Central memory CD8-positive, alpha-beta T cell (primary cell): ENCODE data around the gene CDH23.

Experiments
- ATAC-seq: fragments of 150-1000 bp; cut with Tn5 transposase; replicated peaks from 2 replicates; pipeline ENCODE4 v1.10.0; 2022; ENCODE audit warnings: mild to moderate bottlenecking, moderate FRiP score, moderate number of reproducible peaks; ENCODE audit not compliant: poor library complexity, severe bottlenecking; ENCODE audit errors: extremely low read depth
- DNase-seq, 2 donors: peaks; one replicate each; pipeline ENCODE4 v3.0.0; 2021; ENCODE audit warnings: low spot score in 2 of 2
- H3K27ac Mint-ChIP-seq: one replicate; pipeline ENCODE4 v1.8.0; 2022; ENCODE audit warnings: low read depth, mild to moderate bottlenecking, moderate library complexity, mixed read lengths
- H3K27me3 Mint-ChIP-seq: one replicate; pipeline ENCODE4 v1.8.0; 2022; ENCODE audit warnings: mixed read lengths
- H3K36me3 Mint-ChIP-seq: one replicate; pipeline ENCODE4 v1.8.0; 2022; ENCODE audit warnings: mild to moderate bottlenecking, moderate library complexity, mixed read lengths; ENCODE audit not compliant: insufficient read depth
- H3K4me1 Mint-ChIP-seq: one replicate; pipeline ENCODE4 v1.8.0; 2022; ENCODE audit warnings: mixed read lengths
- H3K4me3 Mint-ChIP-seq: one replicate; pipeline ENCODE4 v1.8.0; 2022; ENCODE audit warnings: mild to moderate bottlenecking, moderate library complexity, mixed read lengths
- H3K9me3 Mint-ChIP-seq: one replicate; pipeline ENCODE4 v1.8.0; 2022; ENCODE audit warnings: mixed read lengths

CDH23 gene

GRCh38 chr10:71718165-71718698 is 321.5 kb downstream of the CDH23 start:
- ATAC-seq (no peak), DNase-seq (no peak)
- no peak overlapping the region for H3K27ac Mint-ChIP-seq
- no peak overlapping the region for H3K4me3 Mint-ChIP-seq
- H3K36me3 Mint-ChIP-seq = peaks cover 2% of the 10 kb centered on the region
- H3K4me1 Mint-ChIP-seq = peaks cover 45% of the 10 kb centered on the region
- H3K27me3 Mint-ChIP-seq = no peaks in the 10 kb centered on the region
- H3K9me3 Mint-ChIP-seq = no peaks in the 10 kb centered on the region

DNA sequence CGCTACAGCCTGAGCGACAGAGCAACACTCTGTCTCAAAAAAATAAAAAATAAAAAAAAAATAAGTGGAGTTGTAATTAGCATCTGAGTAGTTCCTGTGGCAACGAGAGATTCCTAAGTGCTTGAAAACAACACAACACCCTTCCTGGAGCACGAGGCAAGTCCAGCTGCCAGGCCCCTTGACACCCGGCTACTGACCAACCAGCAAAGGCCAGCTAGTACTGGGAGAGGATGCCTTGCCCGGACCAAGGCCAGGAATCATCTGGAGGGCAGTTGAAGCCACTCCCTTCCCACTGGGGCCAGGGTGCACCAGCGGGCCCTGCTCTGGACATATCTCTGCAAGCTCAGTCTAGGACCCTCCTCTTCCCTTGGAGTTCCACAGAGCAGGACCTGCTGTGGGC is 322.3 kb downstream of the CDH23 start:
- Mint-ChIP-seq H3K36me3 (peaks cover 2% of the 10 kb centered on the region), H3K4me3 (no peak overlapping the region), H3K9me3 (no peaks in the 10 kb centered on the region), H3K4me1 (peaks cover 44% of the 10 kb centered on the region), H3K27ac (no peak overlapping the region), H3K27me3 (no peaks in the 10 kb centered on the region)
- ATAC-seq = no peak
- DNase-seq = no peak

DNA sequence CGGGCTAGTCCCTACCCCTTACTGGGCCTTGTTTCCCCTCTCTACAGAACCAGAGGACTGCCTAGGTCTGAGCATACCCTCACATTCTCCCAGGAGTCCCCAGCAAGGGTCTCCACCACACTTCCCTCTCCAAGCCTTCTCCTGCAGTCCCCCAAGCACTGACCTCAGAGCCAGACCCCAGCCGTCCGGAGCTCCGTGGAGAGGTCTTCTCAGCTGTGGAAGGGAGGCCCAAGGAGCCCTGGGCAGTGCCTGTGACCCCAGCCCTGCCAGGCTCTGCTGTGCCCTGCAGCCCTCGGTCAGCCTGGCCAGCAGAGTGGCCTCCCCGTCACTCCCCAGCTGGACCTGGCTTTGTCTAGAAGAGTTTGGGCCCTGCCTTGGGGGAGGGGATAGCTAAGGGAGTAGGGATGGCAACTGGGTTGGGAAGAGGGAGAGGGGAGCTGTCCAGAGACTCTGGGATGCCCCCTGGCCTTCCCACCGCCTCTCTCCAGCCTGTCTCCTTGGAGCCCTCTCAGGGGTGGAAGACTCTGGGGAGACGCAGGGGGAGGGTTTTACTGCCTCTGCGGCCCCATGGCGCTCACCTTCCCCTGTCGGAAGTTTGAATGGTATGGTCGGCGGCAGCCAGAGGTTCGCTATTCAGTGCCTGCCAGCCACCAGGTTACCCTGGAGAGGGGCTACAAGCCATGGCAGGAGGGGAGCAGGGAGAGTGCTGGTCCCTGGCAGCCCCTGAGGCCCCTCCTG is 322.9 kb downstream of the CDH23 start, which contains the start of gene C10orf105:
Gene C10orf105 (minus strand): TSS at position 315 of the 738 bp plus-strand sequence. CDS start 3,441 bp downstream, outside the sequence.
- Mint-ChIP-seq H3K27me3 (no peaks in the 10 kb centered on the region), H3K4me1 (peaks cover 38% of the 10 kb centered on the region), H3K4me3 (no peak within 1 kb of the TSS), H3K27ac (no peak within 1 kb of the TSS), H3K36me3 (peaks cover 2% of the 10 kb centered on the region), H3K9me3 (no peaks in the 10 kb centered on the region)
- DNase-seq (no peak), ATAC-seq (no peak)

- H3K27ac Mint-ChIP-seq = no peak overlapping the region
- DNase-seq = no peak
Observed at GRCh38 chr10:71720288-71720687, 323.6 kb downstream of the CDH23 start.

GRCh38 chr10:71721313-71721712 is 324.6 kb downstream of the CDH23 start:
- peaks cover 35% of the 10 kb centered on the region for H3K4me1 Mint-ChIP-seq
- no peak overlapping the region for H3K27ac Mint-ChIP-seq
- H3K4me3 Mint-ChIP-seq = no peak overlapping the region
- peaks cover under 1% of the 10 kb centered on the region for H3K36me3 Mint-ChIP-seq
- DNase-seq (no peak), ATAC-seq (no peak)
- no peaks in the 10 kb centered on the region for H3K27me3 Mint-ChIP-seq
- H3K9me3 Mint-ChIP-seq = no peaks in the 10 kb centered on the region

More at GRCh38 chr10:71720288-71720687, 323.6 kb downstream of the CDH23 start:
- peaks cover 34% of the 10 kb centered on the region for H3K4me1 Mint-ChIP-seq
- no peak for ATAC-seq
- no peaks in the 10 kb centered on the region for H3K27me3 Mint-ChIP-seq
- no peaks in the 10 kb centered on the region for H3K36me3 Mint-ChIP-seq
- H3K4me3 Mint-ChIP-seq = no peak overlapping the region
- H3K9me3 Mint-ChIP-seq = no peaks in the 10 kb centered on the region

DNA sequence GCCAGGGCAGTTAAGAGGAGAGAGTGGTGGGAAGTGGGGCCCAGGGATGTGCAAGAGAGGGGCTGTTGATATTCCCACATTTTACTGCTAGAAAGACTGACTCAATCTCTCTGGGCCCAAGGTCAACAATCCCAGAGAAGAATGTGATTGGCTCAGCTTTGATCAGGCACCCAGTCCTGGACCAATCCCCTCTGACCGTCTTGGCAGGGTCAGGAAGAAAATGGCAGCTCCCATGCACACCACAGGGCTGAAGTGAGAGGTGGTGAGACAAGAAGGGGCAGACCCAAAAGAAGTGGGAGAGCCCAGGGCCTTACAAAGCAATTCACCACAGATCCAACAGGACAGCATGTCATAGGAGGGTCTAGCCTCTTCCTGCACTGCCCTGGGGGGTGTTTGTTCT is 326.1 kb downstream of the CDH23 start:
- H3K36me3 Mint-ChIP-seq = peaks cover 10% of the 10 kb centered on the region
- H3K9me3 Mint-ChIP-seq = no peaks in the 10 kb centered on the region
- H3K4me3 Mint-ChIP-seq = no peak overlapping the region
- H3K4me1 Mint-ChIP-seq = peaks cover 50% of the 10 kb centered on the region
- DNase-seq (no peak), ATAC-seq (no peak)
- H3K27ac Mint-ChIP-seq = peak overlapping the region; percentile 71
- H3K27me3 Mint-ChIP-seq = no peaks in the 10 kb centered on the region

DNA sequence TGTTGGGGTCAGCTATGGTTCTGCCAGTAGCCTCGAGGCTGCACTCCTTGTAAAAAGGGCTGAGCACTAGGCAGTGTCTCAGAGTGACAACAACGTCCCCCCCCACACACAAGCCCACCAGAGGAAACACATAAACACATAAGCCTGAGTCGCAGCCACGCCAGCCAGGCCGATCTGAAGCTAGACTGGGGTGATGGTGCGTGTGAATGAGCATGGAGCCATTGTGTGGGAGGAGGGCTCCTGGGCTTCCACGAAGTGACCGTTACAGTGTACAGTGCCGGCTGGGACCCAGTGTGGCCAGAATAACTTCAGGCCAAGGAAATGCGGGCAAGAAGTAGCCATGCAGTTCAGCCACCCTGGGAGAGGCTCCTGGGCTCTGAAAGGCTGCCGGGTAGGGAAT is 326.6 kb downstream of the CDH23 start:
- H3K4me1 Mint-ChIP-seq = peaks cover 55% of the 10 kb centered on the region
- H3K27ac Mint-ChIP-seq = peak overlapping the region; percentile 41
- no peaks in the 10 kb centered on the region for H3K9me3 Mint-ChIP-seq
- H3K36me3 Mint-ChIP-seq = peaks cover 10% of the 10 kb centered on the region
- ATAC-seq (no peak), DNase-seq (no peak)
- H3K4me3 Mint-ChIP-seq = peak overlapping the region; percentile 13
- H3K27me3 Mint-ChIP-seq = no peaks in the 10 kb centered on the region

- no peak overlapping the region for H3K4me3 Mint-ChIP-seq
- H3K4me1 Mint-ChIP-seq = peaks cover 65% of the 10 kb centered on the region
Observed at GRCh38 chr10:71724539-71724938, 327.8 kb downstream of the CDH23 start.

GRCh38 chr10:71725249-71725648 is 328.5 kb downstream of the CDH23 start:
- H3K27ac Mint-ChIP-seq = peak overlapping the region; percentile 41

More at GRCh38 chr10:71724539-71724938, 327.8 kb downstream of the CDH23 start:
- ATAC-seq = no peak
- Mint-ChIP-seq H3K27ac (peak overlapping the region; percentile 41), H3K36me3 (peaks cover 10% of the 10 kb centered on the region), H3K9me3 (no peaks in the 10 kb centered on the region), H3K27me3 (no peaks in the 10 kb centered on the region)
- DNase-seq = no peak

GRCh38 chr10:71725998-71726579 is 329.4 kb downstream of the CDH23 start:
- no peak for ATAC-seq
- H3K4me1 Mint-ChIP-seq = peaks cover 65% of the 10 kb centered on the region
- H3K4me3 Mint-ChIP-seq = peak overlapping the region; percentile 47
- no peaks in the 10 kb centered on the region for H3K27me3 Mint-ChIP-seq
- H3K27ac Mint-ChIP-seq = peak overlapping the region; percentile 95
- no peaks in the 10 kb centered on the region for H3K9me3 Mint-ChIP-seq
- peaks cover 10% of the 10 kb centered on the region for H3K36me3 Mint-ChIP-seq
- no peak for DNase-seq

More at GRCh38 chr10:71725249-71725648, 328.5 kb downstream of the CDH23 start:
- no peaks in the 10 kb centered on the region for H3K9me3 Mint-ChIP-seq
- ATAC-seq = no peak
- H3K27me3 Mint-ChIP-seq = no peaks in the 10 kb centered on the region
- peaks cover 10% of the 10 kb centered on the region for H3K36me3 Mint-ChIP-seq
- H3K4me1 Mint-ChIP-seq = peaks cover 65% of the 10 kb centered on the region
- no peak for DNase-seq
- no peak overlapping the region for H3K4me3 Mint-ChIP-seq

- peak overlapping the region; percentile 95 for H3K27ac Mint-ChIP-seq
- peak overlapping the region; percentile 47 for H3K4me3 Mint-ChIP-seq
- H3K36me3 Mint-ChIP-seq = peaks cover 10% of the 10 kb centered on the region
- H3K4me1 Mint-ChIP-seq = peaks cover 63% of the 10 kb centered on the region
- ATAC-seq = peak; percentile 45
- DNase-seq = peak in 1 of 2 donors; percentile 36
- no peaks in the 10 kb centered on the region for H3K27me3 Mint-ChIP-seq
- H3K9me3 Mint-ChIP-seq = no peaks in the 10 kb centered on the region
Observed at GRCh38 chr10:71726580-71727104, 329.9 kb downstream of the CDH23 start.

DNA sequence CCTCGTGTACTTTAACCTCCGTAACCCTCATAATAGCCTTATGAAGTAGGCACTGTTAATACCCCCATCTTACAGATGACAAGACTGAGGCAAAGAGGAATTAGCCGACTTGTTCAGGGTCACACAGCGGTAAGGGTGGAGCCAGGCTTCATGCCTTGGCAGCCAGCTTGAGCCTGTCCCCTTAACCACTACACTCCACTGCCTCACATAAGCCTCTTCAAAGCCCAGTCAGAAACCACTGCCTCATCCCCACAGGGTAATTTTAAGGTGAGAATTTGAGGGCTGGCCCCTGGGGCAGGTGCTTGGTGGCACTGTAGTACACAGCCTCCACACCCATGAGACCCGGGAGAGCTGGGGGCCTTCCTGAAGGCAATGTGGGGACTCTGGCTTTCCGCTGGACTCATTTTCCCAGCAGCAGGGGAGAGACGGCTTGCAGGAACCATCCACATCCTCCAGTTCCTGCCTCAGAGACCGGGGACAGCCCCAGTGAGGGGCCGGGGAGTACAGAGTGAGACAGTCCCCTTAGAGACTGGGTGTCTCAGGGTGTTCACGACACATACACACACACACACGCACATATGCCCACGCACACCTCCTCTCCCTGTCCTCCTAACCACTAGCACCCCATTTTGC is 330.5 kb downstream of the CDH23 start:
- Mint-ChIP-seq H3K4me1 (peaks cover 58% of the 10 kb centered on the region), H3K36me3 (peaks cover 12% of the 10 kb centered on the region), H3K4me3 (peak overlapping the region; percentile 47), H3K27me3 (no peaks in the 10 kb centered on the region), H3K9me3 (no peaks in the 10 kb centered on the region), H3K27ac (peak overlapping the region; percentile 95)
- ATAC-seq = peak; percentile 63
- DNase-seq = peak; percentile 53 to 71
